GM21526 (cell line): ENCODE data around the gene MPV17L2.

Experiments
- ATAC-seq: cut with Tn5 transposase; IDR thresholded peaks from one replicate; pipeline ENCODE4 v1.9.1; 2021; ENCODE audit warnings: moderate library complexity; ENCODE audit not compliant: unreplicated experiment, low FRiP score

MPV17L2 gene

GRCh38 chr19:18231775-18232174 lies 38.8 kb downstream of the MPV17L2 start:
- no peak for ATAC-seq

DNA sequence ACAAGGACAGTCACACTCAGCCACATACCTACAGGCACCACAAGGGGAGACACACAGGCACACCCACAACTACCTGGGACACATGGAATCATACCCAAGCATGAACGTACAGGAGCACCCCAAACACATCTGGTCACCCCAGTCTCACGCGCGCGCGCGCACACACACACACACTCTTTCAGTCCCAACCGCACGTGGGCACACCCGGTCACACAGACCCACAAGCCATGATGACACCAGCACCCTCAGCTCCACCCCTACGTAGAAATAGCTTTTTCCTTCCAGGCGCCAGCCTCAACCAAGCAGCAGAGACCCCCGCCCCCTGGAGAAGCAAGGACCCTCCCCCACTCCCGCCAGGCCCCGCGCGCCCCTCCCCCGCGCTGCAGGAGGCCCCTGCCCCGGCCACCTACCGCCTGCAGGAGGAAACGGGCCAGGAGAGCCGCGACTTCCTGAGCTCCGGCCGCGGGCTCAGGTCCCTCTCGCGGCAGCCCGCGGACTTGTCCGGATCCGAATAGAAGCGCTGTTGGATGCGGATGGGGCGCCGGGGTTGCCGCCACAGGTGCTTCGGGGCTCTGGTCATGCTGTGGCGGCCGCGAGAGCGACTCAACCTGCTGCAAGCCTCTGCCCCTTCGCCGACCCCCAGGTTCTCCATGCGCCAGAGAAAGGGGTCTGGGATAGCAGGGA lies 39.7 kb downstream of the MPV17L2 start:
- ATAC-seq = no peak

DNA sequence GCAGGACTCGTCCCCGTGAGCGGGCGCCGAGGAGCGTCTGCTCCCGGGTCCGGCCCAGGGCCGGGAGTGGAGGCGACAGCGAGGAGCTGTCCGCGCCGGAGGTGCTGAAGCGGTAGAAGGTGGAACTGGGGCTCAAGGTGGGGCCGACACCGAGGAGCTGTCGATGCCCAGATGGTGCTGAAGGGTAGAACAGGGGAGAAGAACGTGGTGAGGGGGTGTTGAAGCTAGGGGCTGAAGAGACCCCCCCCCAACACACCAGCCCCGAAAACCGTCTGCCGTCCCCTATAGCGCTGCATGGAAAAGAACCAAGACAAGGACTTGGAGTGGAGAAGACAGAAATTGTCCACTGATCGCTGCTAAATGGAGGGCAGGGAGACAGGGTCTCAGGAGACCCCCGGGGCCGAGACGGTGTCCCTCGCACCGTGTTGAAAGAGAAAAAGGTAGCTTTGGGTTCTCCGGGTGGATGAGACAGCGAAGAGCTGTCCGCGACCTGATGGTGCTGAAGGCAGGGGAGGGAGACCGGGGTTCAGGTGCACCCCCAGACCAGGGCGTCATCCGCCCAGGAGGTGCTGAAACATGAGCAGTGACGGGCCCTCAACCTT lies 40.3 kb downstream of the MPV17L2 start:
- no peak for ATAC-seq

- ATAC-seq = no peak
Measured at GRCh38 chr19:18234194-18234593, 41.2 kb downstream of the MPV17L2 start.

DNA sequence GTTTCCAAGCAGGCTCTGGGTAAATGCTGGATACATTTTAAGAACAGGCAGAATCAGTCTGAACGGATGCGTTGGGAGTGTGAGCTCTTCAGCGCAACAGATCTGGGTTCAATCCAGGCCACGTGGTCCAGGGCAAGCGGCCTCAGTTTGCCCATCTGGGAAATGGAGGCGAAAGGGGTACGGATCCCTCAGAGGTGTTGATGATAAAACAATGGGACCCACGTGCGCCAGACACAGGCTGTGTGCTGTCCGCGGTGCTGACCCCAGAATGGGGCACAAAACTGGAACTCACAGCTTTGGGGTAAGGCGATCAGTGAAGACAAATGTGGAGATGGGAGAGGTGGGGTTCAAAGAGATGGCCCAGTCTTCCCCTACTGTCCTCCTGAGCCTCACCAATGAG lies 46.3 kb downstream of the MPV17L2 start:
- no peak for ATAC-seq

DNA sequence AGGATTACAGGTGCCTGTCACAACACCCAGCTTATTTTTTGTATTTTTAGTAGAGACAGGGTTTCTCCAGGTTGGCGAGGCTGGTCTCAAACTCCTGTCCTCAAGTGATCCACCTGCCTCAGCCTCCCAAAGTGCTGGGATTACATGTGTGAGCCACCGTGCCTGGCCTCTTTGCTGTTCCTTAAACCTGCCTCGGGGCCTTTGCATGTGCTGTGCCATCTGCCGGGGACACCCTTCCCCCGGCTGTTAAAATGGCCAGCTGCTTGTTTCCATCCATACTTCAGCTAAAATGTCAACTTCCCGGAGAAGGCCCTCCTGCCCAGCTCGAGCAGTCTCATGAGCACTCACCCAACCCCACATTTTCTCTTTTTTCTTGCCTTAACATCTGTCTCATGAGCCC lies 52.3 kb downstream of the MPV17L2 start:
- no peak for ATAC-seq
